ENCODE data around the gene TMEM117. TPM values are rescaled to one million over a fixed set of nuclear protein-coding genes. Genes with fewer than 3 reads are reported as not detected.
"Not testable (repeated sequence)": the region's sequence is repeated elsewhere in the genome, so short reads cannot be mapped to it uniquely, and the experiment has no call there.

TMEM117 gene
- total and polyA plus RNA-seq, 12 donors: 4.0 to 8.5 (median 7.1) TPM

DNA sequence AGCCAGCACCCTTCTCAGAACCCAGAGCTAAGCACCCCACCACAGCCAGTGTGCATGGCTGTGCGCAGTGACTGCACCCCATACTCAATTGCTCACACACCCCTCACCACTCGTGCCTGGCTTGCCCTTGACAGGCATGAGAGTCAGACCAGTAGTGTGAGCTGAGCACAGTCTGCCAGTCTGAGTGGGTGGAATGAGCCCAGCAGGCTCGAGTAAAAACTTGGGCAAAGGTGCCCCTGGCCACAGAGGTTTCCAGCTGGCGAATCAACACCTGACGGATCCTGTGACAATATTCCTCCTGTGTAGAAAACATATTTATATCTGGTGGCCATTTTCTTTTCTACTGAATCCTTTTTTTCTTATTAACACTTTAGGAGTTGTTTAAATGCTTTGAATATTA lies 202.5 kb downstream of the TMEM117 start:
- Histone ChIP-seq H3K27ac (no peak overlapping the region), H3K36me3 (no peaks in the 10 kb centered on the region), H3K27me3 (no peaks in the 10 kb centered on the region), H3K9me3 (no peaks in the 10 kb centered on the region), H3K4me3 (no peak overlapping the region), H3K4me1 (no peaks in the 10 kb centered on the region)
- WGBS, 2 donors: 80 to 81% methylated on average over 5 of the region's 5 CpGs
- TF ChIP-seq, protein P1, sequence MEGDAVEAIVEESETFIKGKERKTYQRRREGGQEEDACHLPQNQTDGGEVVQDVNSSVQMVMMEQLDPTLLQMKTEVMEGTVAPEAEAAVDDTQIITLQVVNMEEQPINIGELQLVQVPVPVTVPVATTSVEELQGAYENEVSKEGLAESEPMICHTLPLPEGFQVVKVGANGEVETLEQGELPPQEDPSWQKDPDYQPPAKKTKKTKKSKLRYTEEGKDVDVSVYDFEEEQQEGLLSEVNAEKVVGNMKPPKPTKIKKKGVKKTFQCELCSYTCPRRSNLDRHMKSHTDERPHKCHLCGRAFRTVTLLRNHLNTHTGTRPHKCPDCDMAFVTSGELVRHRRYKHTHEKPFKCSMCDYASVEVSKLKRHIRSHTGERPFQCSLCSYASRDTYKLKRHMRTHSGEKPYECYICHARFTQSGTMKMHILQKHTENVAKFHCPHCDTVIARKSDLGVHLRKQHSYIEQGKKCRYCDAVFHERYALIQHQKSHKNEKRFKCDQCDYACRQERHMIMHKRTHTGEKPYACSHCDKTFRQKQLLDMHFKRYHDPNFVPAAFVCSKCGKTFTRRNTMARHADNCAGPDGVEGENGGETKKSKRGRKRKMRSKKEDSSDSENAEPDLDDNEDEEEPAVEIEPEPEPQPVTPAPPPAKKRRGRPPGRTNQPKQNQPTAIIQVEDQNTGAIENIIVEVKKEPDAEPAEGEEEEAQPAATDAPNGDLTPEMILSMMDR (IDR thresholded peaks at IDR 0.05): no peak
- intact Hi-C loops (cut with DNase I): no loop called here
- ATAC-seq (peak in 2 of 8 donors; percentile 20 to 25), DNase-seq (no peak)

DNA sequence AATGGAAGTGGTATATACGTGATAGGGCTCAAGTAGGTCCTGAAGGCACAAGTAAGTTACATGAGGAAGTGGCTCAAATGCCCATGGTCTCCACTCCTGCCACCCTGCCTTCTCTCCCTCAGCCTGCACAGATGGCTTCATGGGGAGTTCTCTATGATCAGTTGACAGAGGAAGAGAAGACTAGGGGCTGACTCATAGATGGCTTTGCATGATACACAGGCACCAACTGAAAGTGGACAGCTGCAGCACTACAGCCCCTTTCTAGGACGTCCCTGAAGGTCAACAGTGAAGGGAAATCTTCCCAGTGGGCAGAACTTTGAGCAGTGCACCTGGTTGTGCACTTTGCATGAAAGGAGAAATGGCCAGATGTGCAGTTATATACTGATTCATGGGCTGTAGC lies 208.6 kb downstream of the TMEM117 start:
- 83 to 94% methylated on average over 2 of the region's 2 CpGs for WGBS, 2 donors
- H3K36me3 ChIP-seq: not testable (repeated sequence)

DNA sequence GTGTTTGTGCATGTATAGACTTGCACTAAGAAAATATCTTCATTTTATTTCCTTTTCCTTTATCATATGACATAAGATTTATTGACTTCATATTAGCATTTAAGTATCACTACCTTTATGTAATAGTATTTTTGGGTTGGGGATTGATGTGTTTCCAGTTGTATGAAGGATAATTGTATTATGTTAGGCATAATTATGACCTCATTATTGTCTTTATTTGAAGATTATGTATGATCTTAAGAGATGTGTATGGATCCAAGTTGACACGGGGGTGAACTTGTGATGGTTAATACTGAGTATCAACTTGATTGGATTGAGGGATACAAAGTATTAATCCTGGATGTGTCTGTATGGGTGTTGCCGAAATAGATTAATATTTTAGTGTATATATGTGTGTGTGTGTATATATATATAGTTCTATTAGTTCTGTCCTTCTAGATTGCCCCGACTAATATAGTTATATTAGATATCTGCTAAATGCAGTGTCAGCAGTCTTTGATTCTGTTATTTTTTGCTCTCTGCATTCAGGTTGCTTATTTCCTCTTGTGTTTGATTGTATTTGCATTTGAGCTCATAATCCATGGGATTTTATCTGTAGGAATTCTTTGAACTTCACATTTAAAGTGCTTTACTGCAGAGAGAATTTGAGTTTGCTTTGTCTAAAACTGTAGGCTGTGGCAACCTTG lies 211.0 kb downstream of the TMEM117 start:
- intact Hi-C loops (cut with DNase I): no loop called here
- H3K9me3 ChIP-seq: peaks cover 0 to 5% (median 0%) of the 10 kb centered on the region in 11 donors
- no peaks in the 10 kb centered on the region for H3K4me1 ChIP-seq
- H3K4me3 ChIP-seq: no peak overlapping the region
- H3K27ac ChIP-seq: no peak overlapping the region
- TF ChIP-seq, protein P1 (IDR thresholded peaks at IDR 0.05): no peak
- DNase-seq (no peak), ATAC-seq (no peak)
- no peaks in the 10 kb centered on the region for H3K27me3 ChIP-seq
- no peaks in the 10 kb centered on the region for H3K36me3 ChIP-seq
- WGBS, 2 donors: 85 to 97% methylated on average over 3 of the region's 3 CpGs

More for the DNA sequence above, 208.6 kb downstream of the TMEM117 start:
- intact Hi-C loops (cut with DNase I); H3K4me1 ChIP-seq; H3K27ac ChIP-seq; H3K27me3 ChIP-seq; H3K4me3 ChIP-seq; H3K9me3 ChIP-seq; ATAC-seq; DNase-seq: not testable (repeated sequence)

DNA sequence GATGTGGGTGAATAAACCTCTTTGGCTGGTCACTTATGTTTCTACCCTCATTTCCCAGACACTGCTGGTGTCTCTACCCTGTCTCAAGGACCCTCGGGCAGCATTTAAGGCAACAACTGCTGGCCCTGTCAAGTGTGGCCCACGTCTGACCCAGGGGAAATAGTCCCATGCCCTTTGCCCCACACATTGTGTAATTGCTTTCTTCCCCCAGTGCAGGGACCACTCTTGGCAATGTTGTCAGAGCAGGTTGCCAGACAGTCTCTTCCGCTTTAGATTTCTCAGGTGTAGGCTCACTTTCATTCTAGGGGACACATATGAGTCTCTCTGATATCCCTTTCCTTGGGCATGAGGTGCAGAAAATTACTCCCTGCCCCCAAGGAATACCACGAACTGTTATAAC lies 216.7 kb downstream of the TMEM117 start:
- no peak for DNase-seq
- H3K4me1 ChIP-seq: peaks cover 0 to 20% (median 4%) of the 10 kb centered on the region in 9 donors
- no peaks in the 10 kb centered on the region for H3K36me3 ChIP-seq
- no peaks in the 10 kb centered on the region for H3K27me3 ChIP-seq
- 82 to 83% methylated on average over 4 of the region's 4 CpGs for WGBS, 2 donors
- TF ChIP-seq, protein P1 (IDR thresholded peaks at IDR 0.05): no peak
- intact Hi-C loops (cut with DNase I): no loop called here
- no peak overlapping the region for H3K27ac ChIP-seq
- ATAC-seq: no peak
- no peak overlapping the region for H3K4me3 ChIP-seq
- H3K9me3 ChIP-seq: peaks cover 0 to 5% (median 0%) of the 10 kb centered on the region in 11 donors

DNA sequence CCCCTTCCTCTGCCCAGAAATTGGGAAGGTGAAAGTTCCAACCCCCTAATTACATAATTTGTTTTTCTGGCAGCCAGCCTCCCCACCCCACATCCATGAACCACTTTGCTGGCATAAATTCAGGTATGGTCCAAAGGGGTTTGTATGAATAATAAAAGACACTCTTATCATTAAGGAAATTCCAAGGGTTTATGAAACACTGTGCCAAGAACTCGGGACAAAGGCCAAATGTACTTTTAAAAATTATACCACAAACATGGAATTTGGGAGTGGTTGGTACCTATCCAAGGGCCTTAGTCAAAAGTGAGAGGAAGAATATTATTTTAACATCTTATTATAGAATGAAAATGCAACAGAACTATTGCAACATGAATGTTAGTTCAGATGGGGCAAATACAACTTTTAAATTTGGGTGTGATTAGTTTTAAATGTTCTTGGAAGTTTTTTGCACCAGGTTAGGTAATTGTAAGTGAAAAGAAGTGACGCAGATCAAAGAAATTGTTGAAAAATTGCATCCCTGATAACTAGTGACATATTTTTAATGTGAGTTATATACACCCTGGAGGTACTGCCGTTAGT lies 217.8 kb downstream of the TMEM117 start:
- Histone ChIP-seq H3K4me3 (no peak overlapping the region), H3K9me3 (peaks cover 0 to 5% (median 0%) of the 10 kb centered on the region in 11 donors), H3K27me3 (no peaks in the 10 kb centered on the region), H3K27ac (peak overlapping the region in 1 of 10 donors; percentile 6), H3K36me3 (no peaks in the 10 kb centered on the region), H3K4me1 (peaks cover 0 to 20% (median 4%) of the 10 kb centered on the region in 9 donors)
- ATAC-seq (peak in 7 of 8 donors; percentile 38 to 84 (median 65)), DNase-seq (peak in 1 of 2 donors; percentile 23)
- TF ChIP-seq, protein P1 (IDR thresholded peaks at IDR 0.05): no peak
- 46 to 60% methylated on average over 3 of the region's 3 CpGs for WGBS, 2 donors
- intact Hi-C loops (cut with DNase I): no loop called here

Measured in heart right ventricle (tissue), 16 donors.